HCT116 (cell line): ENCODE results near the gene XPO4. TPM values are rescaled to one million over a fixed set of nuclear protein-coding genes. Genes with fewer than 3 reads are reported as not detected.
"Not testable (repeated sequence)": the region's sequence is repeated elsewhere in the genome, so short reads cannot be mapped to it uniquely, and the experiment has no call there.

Experiments used
- ATAC-seq: fragments of 200-7000 bp; cut with Tn5 transposase; 2 replicates; pipeline ENCODE4 v1.9.1; 2020; ENCODE audit warnings: mild to moderate bottlenecking, moderate library complexity
- BruUV-seq: library from RNA; stranded (reverse); fragments of 400-500 nt; replicated peaks from 2 replicates; lab custom pipeline; 2021; lab: Mats Ljungman, UMichigan
- CTCF ChIA-PET: fragments of 300-600 bp; sonication (Branson Sonifier 250); formaldehyde crosslinking; loops from one replicate; lab custom pipeline; 2021; ENCODE audit warnings: antibody characterized with exemption; lab: Charles Lee
- POLR2A ChIA-PET: fragments of 300-600, 350-600 bp; sonication (Branson Sonifier 250); formaldehyde crosslinking; loops from one replicate; lab custom pipeline; 2021; ENCODE audit warnings: antibody characterized with exemption; lab: Charles Lee
- RAD21 ChIA-PET, 2 experiments: fragments of 300-600 bp; sonication (Branson Sonifier 250); formaldehyde crosslinking; loops; one replicate each; lab custom pipeline; 2023; ENCODE audit warnings: low total read pairs in 2 of 2; ENCODE audit not compliant: uncharacterized antibody in 2 of 2, unreplicated experiment in 2 of 2, low non-redundant PET in 1 of 2; lab: Charles Lee
- DNase-seq: peaks from one replicate; pipeline ENCODE4 v3.0.0-alpha.2; 2010; ENCODE audit warnings: low read depth, low spot score
- H2AFZ ChIP-seq: fragments of 200-600 bp; shearing (Covaris generic), sonication (generic); 2 replicates; pipeline ENCODE4 v1.6.1; 2017; ENCODE audit warnings: low read depth, mixed run types, mixed read lengths, antibody characterized with exemption, low read length; ENCODE audit not compliant: poor library complexity, severe bottlenecking
- H3K27ac ChIP-seq: 2 replicates; pipeline ENCODE4 v1.5.1; 2012; ENCODE audit warnings: low read depth, low read length
- H3K27me3 ChIP-seq: fragments of 200-600 bp; sonication (generic); 2 replicates; pipeline ENCODE4 v1.6.1; 2016; ENCODE audit warnings: mixed run types, low read length, mixed read lengths; ENCODE audit not compliant: insufficient read depth
- H3K36me3 ChIP-seq, 2 experiments: fragments of 200-500 bp in 1 of 2; fragments of 200-600 bp in 1 of 2; sonication (Bioruptor generic) in 1 of 2; sonication (generic) in 1 of 2; 2 replicates each; pipeline versions ENCODE4 v1.5.1 to v1.6.1; 2014 to 2016; ENCODE audit warnings: low read length in 2 of 2, inconsistent platforms in 1 of 2, mixed read lengths in 1 of 2, mixed run types in 1 of 2; ENCODE audit not compliant: insufficient read depth in 2 of 2, control insufficient read depth in 1 of 2
- H3K4me1 ChIP-seq, 2 experiments: fragments of 200-600 bp in 1 of 2; sonication (generic) in 1 of 2; 2 replicates each; pipeline versions ENCODE4 v1.5.1 to v1.6.1; 2012 to 2017; ENCODE audit warnings: low read length in 2 of 2, inconsistent platforms in 1 of 2, mild to moderate bottlenecking in 1 of 2, mixed read lengths in 1 of 2, mixed run types in 1 of 2, moderate library complexity in 1 of 2; ENCODE audit not compliant: insufficient read depth in 2 of 2, control insufficient read depth in 1 of 2
- H3K4me2 ChIP-seq: fragments of 200-600 bp; sonication (generic); 2 replicates; pipeline ENCODE4 v1.6.1; 2017; ENCODE audit warnings: mixed run types, low read length, mixed read lengths
- H3K4me3 ChIP-seq, 2 experiments: fragments of 200-600 bp in 1 of 2; sonication (generic) in 1 of 2; replicated peaks in 1 of 2; 2 replicates each; pipeline ENCODE4 v1.5.1; 2011 to 2016; ENCODE audit warnings: low read length in 2 of 2, control low read depth in 1 of 2, low read depth in 1 of 2, mild to moderate bottlenecking in 1 of 2, mixed read lengths in 1 of 2, mixed run types in 1 of 2
- H3K79me2 ChIP-seq: fragments of 200-600 bp; sonication (generic); 2 replicates; pipeline ENCODE4 v1.6.1; 2017; ENCODE audit warnings: mild to moderate bottlenecking, mixed run types, low read length, moderate library complexity, mixed read lengths; ENCODE audit not compliant: insufficient read depth
- H3K9ac ChIP-seq: fragments of 200-600 bp; sonication (generic); 2 replicates; pipeline ENCODE4 v1.6.1; 2016; ENCODE audit warnings: low read length, mixed read lengths
- H3K9me2 ChIP-seq: fragments of 200-600 bp; sonication (generic), shearing (Covaris generic); 2 replicates; pipeline ENCODE4 v1.6.1; 2017; ENCODE audit warnings: mixed run types, mild to moderate bottlenecking, moderate library complexity; ENCODE audit not compliant: insufficient read depth
- H3K9me3 ChIP-seq, 2 experiments: fragments of 200-500 bp in 1 of 2; fragments of 200-600 bp in 1 of 2; sonication (Bioruptor generic) in 1 of 2; sonication (generic) in 1 of 2; 2 replicates each; pipeline ENCODE4 v1.6.1; 2014 to 2017; ENCODE audit warnings: low read length in 2 of 2, mixed read lengths in 2 of 2, inconsistent platforms in 1 of 2, low read depth in 1 of 2, mild to moderate bottlenecking in 1 of 2, mixed run types in 1 of 2, moderate library complexity in 1 of 2; ENCODE audit not compliant: control insufficient read depth in 1 of 2, insufficient read depth in 1 of 2
- H4K20me1 ChIP-seq: fragments of 200-600 bp; sonication (generic), shearing (Covaris generic); 2 replicates; pipeline ENCODE4 v1.6.1; 2017; ENCODE audit warnings: mixed run types, mild to moderate bottlenecking, moderate library complexity; ENCODE audit not compliant: insufficient read depth
- CEBPB ChIP-seq: IDR thresholded peaks from 2 replicates; pipeline ENCODE4 v1.6.1; 2012; ENCODE audit warnings: low read depth
- EGR1 ChIP-seq: IDR thresholded peaks from 2 replicates; pipeline ENCODE4 v1.6.1; 2012; ENCODE audit warnings: low read depth
- EZH2phosphoT487 ChIP-seq: fragments of 200-600 bp; IDR thresholded peaks from 2 replicates; pipeline ENCODE4 v1.6.1; 2018; ENCODE audit warnings: antibody characterized with exemption, borderline replicate concordance
- JUND ChIP-seq: IDR thresholded peaks from 2 replicates; pipeline ENCODE4 v1.6.1; 2012
- SP1 ChIP-seq: IDR thresholded peaks from 2 replicates; pipeline ENCODE4 v1.6.1; 2012; ENCODE audit warnings: low read depth
- SRF ChIP-seq: IDR thresholded peaks from 2 replicates; pipeline ENCODE4 v1.6.1; 2012; ENCODE audit warnings: low read depth
- ZFX ChIP-seq: fragments of 450-650 bp; IDR thresholded peaks from 2 replicates; pipeline ENCODE4 v1.6.1; 2017
- ZNF274 ChIP-seq: fragments of 200-500 bp; sonication (Bioruptor generic); IDR thresholded peaks from 2 replicates; pipeline ENCODE4 v1.6.1; 2014; ENCODE audit warnings: mild to moderate bottlenecking, low read depth, low read length, inconsistent platforms
- intact Hi-C: fragments of 100-400 bp; cut with micrococcal nuclease; formaldehyde crosslinking; loops from 2 replicates; pipeline ENCODE4 v1.10.0; 2022
- total RNA-seq: library from RNA; stranded (reverse); gene quantifications from one replicate; pipeline ENCODE4 v1.2.1, GENCODE V29; 2021; ENCODE audit not compliant: unreplicated experiment
- TF ChIP-seq, protein P1 (sequence below): IDR thresholded peaks from 2 replicates; pipeline ENCODE4 v1.6.1; 2012
- TF ChIP-seq, protein P2 (sequence below), 3 experiments: fragments of 200-600 bp in 1 of 3; sonication (generic) in 1 of 3; IDR thresholded peaks in 2 of 3; conservative IDR thresholded peaks in 1 of 3; 2 replicates each; pipeline ENCODE4 v1.5.1; 2012 to 2017; ENCODE audit warnings: low read depth in 2 of 3, low read length in 2 of 3, antibody characterized with exemption in 1 of 3, borderline replicate concordance in 1 of 3, control low read depth in 1 of 3, mild to moderate bottlenecking in 1 of 3, mixed read lengths in 1 of 3, mixed run types in 1 of 3, moderate library complexity in 1 of 3; ENCODE audit not compliant: insufficient read depth in 1 of 3
- TF ChIP-seq, protein P3 (sequence below): IDR thresholded peaks from 2 replicates; pipeline ENCODE4 v1.6.1; 2012; ENCODE audit warnings: low read depth

Gene XPO4
- total RNA-seq, 1 experiment from 2014 or later = 29.7 TPM

DNA sequence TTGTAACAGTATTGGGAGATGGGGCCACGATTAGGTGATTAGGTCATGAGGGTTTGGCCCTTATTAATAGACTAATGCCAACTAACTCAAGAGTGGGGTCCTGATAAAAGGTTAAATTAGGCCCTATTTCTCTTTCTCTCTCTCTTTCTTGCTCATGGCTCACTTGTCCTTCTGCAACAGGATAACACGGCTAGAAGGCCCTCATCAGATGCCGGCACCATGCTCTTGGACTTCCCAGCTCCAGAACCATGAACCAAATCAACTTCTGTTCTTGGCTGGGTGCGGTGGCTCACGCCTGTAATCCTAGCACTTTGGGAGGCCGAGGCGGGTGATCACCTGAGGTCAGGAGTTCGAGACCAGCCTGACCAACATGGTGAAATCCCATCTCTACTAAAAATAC lies 28.1 kb downstream of the XPO4 start:
- ATAC-seq, intact Hi-C loops, H3K27me3 ChIP-seq, H3K4me3 ChIP-seq, H3K9me2 ChIP-seq, H3K4me2 ChIP-seq, RAD21 ChIA-PET, CTCF ChIA-PET, H3K9ac ChIP-seq, H3K4me1 ChIP-seq, DNase-seq, H3K27ac ChIP-seq, POLR2A ChIA-PET, BruUV-seq, H3K36me3 ChIP-seq, H3K9me3 ChIP-seq, H2AFZ ChIP-seq: not testable (repeated sequence)
- peaks cover 100% of the 10 kb centered on the region for H3K79me2 ChIP-seq
- peaks cover 18% of the 10 kb centered on the region; the same call in 1 of the 2 replicates for H4K20me1 ChIP-seq

DNA sequence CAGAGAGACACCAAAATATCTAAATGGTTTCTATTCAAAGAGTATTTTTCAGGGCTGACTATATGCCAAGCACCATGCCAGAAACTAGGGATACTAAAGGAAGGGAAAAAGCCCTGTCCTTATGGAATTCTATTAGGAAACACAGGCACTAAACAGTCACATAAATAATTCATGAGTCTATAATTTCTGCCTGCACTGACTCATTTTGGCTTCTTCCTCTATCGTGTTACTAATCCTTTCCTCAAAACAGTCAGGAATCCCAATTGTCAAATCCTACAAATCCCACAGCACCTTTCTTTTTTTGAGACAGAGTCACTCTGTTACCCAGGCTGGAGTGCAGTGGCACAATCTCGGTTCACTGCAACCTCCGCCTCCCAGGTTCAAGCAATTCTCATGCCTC lies 29.2 kb downstream of the XPO4 start:
- Histone ChIP-seq H3K79me2 (peaks cover 100% of the 10 kb centered on the region), H3K9ac (no peak overlapping the region), H4K20me1 (peaks cover 8% of the 10 kb centered on the region; the same call in 1 of the 2 replicates), H3K4me1 (no peaks in the 10 kb centered on the region), H2AFZ (no peak overlapping the region), H3K9me2 (no peaks in the 10 kb centered on the region), H3K27ac (no peak overlapping the region), H3K36me3 (no peaks in the 10 kb centered on the region), H3K4me3 (no peak overlapping the region)
- BruUV-seq = no TSS peak
- CTCF ChIA-PET = no interaction called here
- no peak for DNase-seq
- RAD21 ChIA-PET = no interaction called here
- intact Hi-C loops = no loop called here
- TF ChIP-seq JUND (no peak), EGR1 (no peak), CEBPB (no peak), EZH2phosphoT487 (no peak), SP1 (no peak), ZNF274 (no peak), SRF (no peak), ZFX (no peak)
- TF ChIP-seq, protein P1, sequence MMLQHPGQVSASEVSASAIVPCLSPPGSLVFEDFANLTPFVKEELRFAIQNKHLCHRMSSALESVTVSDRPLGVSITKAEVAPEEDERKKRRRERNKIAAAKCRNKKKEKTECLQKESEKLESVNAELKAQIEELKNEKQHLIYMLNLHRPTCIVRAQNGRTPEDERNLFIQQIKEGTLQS = no peak
- TF ChIP-seq, protein P2, sequence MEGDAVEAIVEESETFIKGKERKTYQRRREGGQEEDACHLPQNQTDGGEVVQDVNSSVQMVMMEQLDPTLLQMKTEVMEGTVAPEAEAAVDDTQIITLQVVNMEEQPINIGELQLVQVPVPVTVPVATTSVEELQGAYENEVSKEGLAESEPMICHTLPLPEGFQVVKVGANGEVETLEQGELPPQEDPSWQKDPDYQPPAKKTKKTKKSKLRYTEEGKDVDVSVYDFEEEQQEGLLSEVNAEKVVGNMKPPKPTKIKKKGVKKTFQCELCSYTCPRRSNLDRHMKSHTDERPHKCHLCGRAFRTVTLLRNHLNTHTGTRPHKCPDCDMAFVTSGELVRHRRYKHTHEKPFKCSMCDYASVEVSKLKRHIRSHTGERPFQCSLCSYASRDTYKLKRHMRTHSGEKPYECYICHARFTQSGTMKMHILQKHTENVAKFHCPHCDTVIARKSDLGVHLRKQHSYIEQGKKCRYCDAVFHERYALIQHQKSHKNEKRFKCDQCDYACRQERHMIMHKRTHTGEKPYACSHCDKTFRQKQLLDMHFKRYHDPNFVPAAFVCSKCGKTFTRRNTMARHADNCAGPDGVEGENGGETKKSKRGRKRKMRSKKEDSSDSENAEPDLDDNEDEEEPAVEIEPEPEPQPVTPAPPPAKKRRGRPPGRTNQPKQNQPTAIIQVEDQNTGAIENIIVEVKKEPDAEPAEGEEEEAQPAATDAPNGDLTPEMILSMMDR (IDR thresholded peaks at IDR 0.05 in 2 of 3, conservative IDR thresholded peaks at IDR 0.05 in 1 of 3; ENCODE audit: borderline replicate concordance in 1 of 3, insufficient read depth in 1 of 3, low read depth in 2 of 3, low read length in 2 of 3) = no peak
- TF ChIP-seq, protein P3, sequence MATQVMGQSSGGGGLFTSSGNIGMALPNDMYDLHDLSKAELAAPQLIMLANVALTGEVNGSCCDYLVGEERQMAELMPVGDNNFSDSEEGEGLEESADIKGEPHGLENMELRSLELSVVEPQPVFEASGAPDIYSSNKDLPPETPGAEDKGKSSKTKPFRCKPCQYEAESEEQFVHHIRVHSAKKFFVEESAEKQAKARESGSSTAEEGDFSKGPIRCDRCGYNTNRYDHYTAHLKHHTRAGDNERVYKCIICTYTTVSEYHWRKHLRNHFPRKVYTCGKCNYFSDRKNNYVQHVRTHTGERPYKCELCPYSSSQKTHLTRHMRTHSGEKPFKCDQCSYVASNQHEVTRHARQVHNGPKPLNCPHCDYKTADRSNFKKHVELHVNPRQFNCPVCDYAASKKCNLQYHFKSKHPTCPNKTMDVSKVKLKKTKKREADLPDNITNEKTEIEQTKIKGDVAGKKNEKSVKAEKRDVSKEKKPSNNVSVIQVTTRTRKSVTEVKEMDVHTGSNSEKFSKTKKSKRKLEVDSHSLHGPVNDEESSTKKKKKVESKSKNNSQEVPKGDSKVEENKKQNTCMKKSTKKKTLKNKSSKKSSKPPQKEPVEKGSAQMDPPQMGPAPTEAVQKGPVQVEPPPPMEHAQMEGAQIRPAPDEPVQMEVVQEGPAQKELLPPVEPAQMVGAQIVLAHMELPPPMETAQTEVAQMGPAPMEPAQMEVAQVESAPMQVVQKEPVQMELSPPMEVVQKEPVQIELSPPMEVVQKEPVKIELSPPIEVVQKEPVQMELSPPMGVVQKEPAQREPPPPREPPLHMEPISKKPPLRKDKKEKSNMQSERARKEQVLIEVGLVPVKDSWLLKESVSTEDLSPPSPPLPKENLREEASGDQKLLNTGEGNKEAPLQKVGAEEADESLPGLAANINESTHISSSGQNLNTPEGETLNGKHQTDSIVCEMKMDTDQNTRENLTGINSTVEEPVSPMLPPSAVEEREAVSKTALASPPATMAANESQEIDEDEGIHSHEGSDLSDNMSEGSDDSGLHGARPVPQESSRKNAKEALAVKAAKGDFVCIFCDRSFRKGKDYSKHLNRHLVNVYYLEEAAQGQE = no peak
- TF ChIP-seq, all 23 proteins: peak for 0
- no peaks in the 10 kb centered on the region for H3K27me3 ChIP-seq
- no peak overlapping the region for H3K4me2 ChIP-seq
- ATAC-seq = no peak
- POLR2A ChIA-PET = no interaction called here
- H3K9me3 ChIP-seq = no peaks in the 10 kb centered on the region
